RWPE1 (cell line): Measurements from ENCODE around the gene MCM7.

ENCODE experiments used
- CTCF ChIA-PET: fragments of 350-600 bp; sonication (Branson Sonifier 250); formaldehyde crosslinking; extraction: SDS; loops from one replicate; lab custom pipeline; 2021; lab: Yijun Ruan, JAX
- POLR2A ChIA-PET: fragments of 400-600 bp; formaldehyde crosslinking; extraction: SDS; loops from one replicate; lab custom pipeline; 2020; ENCODE audit warnings: antibody characterized with exemption; ENCODE audit not compliant: low non-redundant PET; lab: Yijun Ruan, JAX
- DNase-seq: peaks from one replicate; pipeline ENCODE4 v3.0.0; 2012; ENCODE audit warnings: low spot score
- H3K27ac ChIP-seq: fragments of 450-650 bp; 2 replicates; pipeline ENCODE4 v1.5.1; 2017
- CTCF ChIP-seq: fragments of 450-650 bp; conservative IDR thresholded peaks from 2 replicates; pipeline ENCODE4 v1.5.1; 2017; ENCODE audit warnings: low read depth, mild to moderate bottlenecking

Gene MCM7

DNA sequence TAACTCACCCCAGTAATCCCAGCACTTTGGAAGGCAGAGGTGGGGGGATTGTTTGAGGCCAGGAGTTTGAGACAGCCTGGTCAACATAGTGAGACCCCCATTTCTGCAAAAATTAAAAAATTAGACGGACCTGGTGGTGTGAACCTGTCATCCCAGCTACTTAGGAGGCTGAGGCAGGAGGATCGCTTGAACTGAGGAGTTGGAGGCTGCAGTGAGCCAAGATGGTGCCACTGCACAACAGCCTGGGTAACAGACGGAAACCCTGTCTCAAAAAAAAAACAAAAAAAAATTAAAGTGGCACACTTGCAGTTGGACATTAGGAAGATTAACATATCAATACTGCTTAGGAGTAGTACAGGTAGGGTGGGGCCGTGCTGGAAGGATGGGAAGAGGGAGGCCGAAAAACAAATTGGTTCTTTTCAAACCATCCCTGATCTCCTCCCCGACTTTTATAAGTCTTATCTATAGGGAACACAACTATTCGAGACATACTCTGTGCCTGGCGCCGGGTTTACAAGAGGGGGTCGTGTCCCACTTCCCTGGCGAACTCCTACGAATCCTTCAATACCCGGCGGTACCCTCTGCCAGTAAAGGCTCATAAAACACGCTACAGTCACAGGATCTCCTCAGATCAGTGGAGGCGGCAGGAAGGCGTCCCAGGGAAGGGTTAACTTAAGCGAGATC, 17.3 kb upstream of the MCM7 start:
- TF ChIP-seq CTCF = no peak
- ChIA-PET POLR2A (no interaction called here), CTCF (no interaction called here)
- H3K27ac ChIP-seq = peak overlapping the region; percentile 88
- DNase-seq = no peak

DNA sequence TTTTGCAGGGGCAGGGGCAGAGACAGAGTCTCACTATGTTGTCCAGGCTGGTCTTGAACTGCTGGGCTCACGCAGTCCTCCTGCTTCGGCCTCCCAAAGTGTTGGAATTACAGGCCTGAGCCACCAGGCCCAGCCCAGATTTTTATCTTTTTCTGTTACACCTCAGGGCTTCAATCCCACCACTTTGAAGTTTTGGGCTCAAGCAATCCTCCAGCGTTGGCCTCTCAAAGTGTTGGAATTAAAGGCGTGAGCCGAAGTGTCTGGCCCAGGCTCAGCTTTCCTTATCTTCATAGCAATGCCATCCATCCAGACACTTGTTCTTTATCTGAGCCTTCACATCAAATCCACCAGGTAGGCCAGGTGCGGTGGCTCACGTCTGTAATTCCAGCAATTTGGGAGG, 13.8 kb upstream of the MCM7 start:
- H3K27ac ChIP-seq = peak overlapping the region; percentile 36
- TF ChIP-seq CTCF = no peak
- ChIA-PET CTCF (no interaction called here), POLR2A (no interaction called here)
- DNase-seq = no peak

- DNase-seq = no peak
- TF ChIP-seq CTCF = no peak
- ChIA-PET CTCF (no interaction called here), POLR2A (no interaction called here)
- peak overlapping the region; percentile 36 for H3K27ac ChIP-seq
Observed at GRCh38 chr7:100111914-100112313, 10.7 kb upstream of the MCM7 start.

DNA sequence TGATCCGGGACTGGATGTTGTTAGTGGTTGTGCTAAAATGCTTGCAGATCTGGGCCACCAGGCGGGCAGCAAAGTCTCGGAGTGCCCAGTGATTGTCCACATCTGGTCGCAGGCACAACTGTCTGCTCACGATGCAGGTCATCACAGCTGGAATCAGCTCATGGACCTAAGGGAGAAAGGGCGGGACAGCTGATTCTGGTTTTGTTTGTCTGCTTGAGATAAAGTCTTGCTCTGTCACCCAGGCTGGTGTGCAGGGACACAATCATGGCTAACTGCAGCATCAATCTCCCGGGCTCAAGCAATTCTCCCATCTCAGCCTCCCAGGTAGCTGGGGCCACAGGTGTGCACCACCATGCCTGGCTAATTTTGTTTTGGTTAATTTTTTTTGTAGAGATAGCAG, 10.0 kb upstream of the MCM7 start:
- TF ChIP-seq CTCF = no peak
- POLR2A ChIA-PET = no interaction called here
- DNase-seq = no peak
- peak overlapping the region; percentile 36 for H3K27ac ChIP-seq
- CTCF ChIA-PET = no interaction called here

GRCh38 chr7:100109521-100110163, 8.4 kb upstream of the MCM7 start:
- DNase-seq = no peak
- H3K27ac ChIP-seq = peak overlapping the region; percentile 36
- no peak for TF ChIP-seq CTCF
- ChIA-PET CTCF (no interaction called here), POLR2A (no interaction called here)

GRCh38 chr7:100107890-100108289, 6.7 kb upstream of the MCM7 start:
- DNase-seq = no peak
- no peak for TF ChIP-seq CTCF
- POLR2A ChIA-PET = no interaction called here
- H3K27ac ChIP-seq = peak overlapping the region; percentile 36
- CTCF ChIA-PET = interaction anchor here (0.7 kb wide), 1 partner anchor 38 kb away, joined by 4 read pairs; no protein-coding TSS in a partner anchor
